HepG2 (cell line): ENCODE results near the gene LRRC34. TPM values are rescaled to one million over a fixed set of nuclear protein-coding genes. Genes with fewer than 3 reads are reported as not detected.

Experiments used
- ETV5 ChIP-seq: IDR thresholded peaks from 2 replicates; pipeline ENCODE4 v1.6.1; 2018; ENCODE audit warnings: missing biosample characterization, missing genetic modification reagents, inconsistent platforms, borderline replicate concordance
- FOXJ3 ChIP-seq: sonication (generic); formaldehyde crosslinking; IDR thresholded peaks from 2 replicates; pipeline ENCODE4 v1.4.0; 2020; ENCODE audit warnings: missing genetic modification reagents, mild to moderate bottlenecking, borderline replicate concordance
- FOXP1 ChIP-seq, 2 experiments: fragments of 450-650 bp in 1 of 2; IDR thresholded peaks; 2 replicates each; pipeline ENCODE4 v1.6.1; 2017 to 2018; ENCODE audit warnings: antibody characterized with exemption in 1 of 2
- HNF1A ChIP-seq, 2 experiments: sonication (generic) in 1 of 2; formaldehyde crosslinking in 1 of 2; IDR thresholded peaks; 2 replicates each; pipeline versions ENCODE4 v1.4.0 to v1.6.1; 2016 to 2020; ENCODE audit warnings: borderline replicate concordance in 1 of 2, low read depth in 1 of 2, mild to moderate bottlenecking in 1 of 2, missing genetic modification reagents in 1 of 2
- KLF11 ChIP-seq: IDR thresholded peaks from 2 replicates; pipeline ENCODE4 v1.6.1; 2016; ENCODE audit warnings: missing compliant biosample characterization
- MAF1 ChIP-seq: sonication (generic); formaldehyde crosslinking; IDR thresholded peaks from 2 replicates; pipeline ENCODE4 v1.5.0; 2020; ENCODE audit warnings: missing genetic modification reagents, borderline replicate concordance
- NKX3-1 ChIP-seq: sonication (generic); formaldehyde crosslinking; IDR thresholded peaks from 2 replicates; pipeline ENCODE4 v1.5.0; 2020; ENCODE audit warnings: missing genetic modification reagents
- REPIN1 ChIP-seq: sonication (generic); formaldehyde crosslinking; IDR thresholded peaks from 2 replicates; pipeline ENCODE4 v1.8.0; 2022; ENCODE audit warnings: missing genetic modification reagents, low read depth, mild to moderate bottlenecking, borderline replicate concordance
- SOX13 ChIP-seq, 3 experiments: fragments of 450-650 bp in 1 of 3; sonication (generic) in 1 of 3; formaldehyde crosslinking in 1 of 3; IDR thresholded peaks in 2 of 3; conservative IDR thresholded peaks in 1 of 3; 2 replicates each; pipeline versions ENCODE4 v1.5.0 to v1.6.1; 2016 to 2020; ENCODE audit warnings: antibody characterized with exemption in 1 of 3, mild to moderate bottlenecking in 1 of 3, missing compliant biosample characterization in 1 of 3, missing genetic modification reagents in 1 of 3, moderate library complexity in 1 of 3
- ZKSCAN8 ChIP-seq: IDR thresholded peaks from 2 replicates; pipeline ENCODE4 v1.6.1; 2016; ENCODE audit warnings: borderline replicate concordance, missing genetic modification reagents, missing compliant biosample characterization
- ZNF24 ChIP-seq: fragments of 450-650 bp; IDR thresholded peaks from 2 replicates; pipeline ENCODE4 v1.6.1; 2017; ENCODE audit warnings: antibody characterized with exemption, mild to moderate bottlenecking
- polyA plus RNA-seq, 8 experiments: library from polyadenylated mRNA; depleted of rRNA in 3 of 8; stranded (reverse) in 7 of 8; unstranded in 1 of 8; fragments of >200 nt; fragmentation: Illumina TruSeq in 4 of 8; extraction: Trizol in 4 of 8; gene quantifications; 2 replicates each; pipeline versions ENCODE4 v1.2.1 to v1.2.3, GENCODE V29; 2011 to 2016; ENCODE audit warnings: low read depth in 4 of 8, missing spikeins in 1 of 8, mixed read lengths in 1 of 8; ENCODE audit not compliant: insufficient read depth in 1 of 8
- total RNA-seq, 5 experiments: library from RNA; depleted of rRNA; stranded (reverse); fragments of >200 nt; fragmentation: Illumina TruSeq; extraction: Trizol; gene quantifications; 2 replicates each; pipeline ENCODE4 v1.2.3, GENCODE V29; 2016; ENCODE audit warnings: low read depth in 1 of 5
- TF ChIP-seq, protein P1 (sequence below), 2 experiments: fragments of 450-650 bp in 1 of 2; sonication (generic) in 1 of 2; formaldehyde crosslinking in 1 of 2; IDR thresholded peaks; 2 replicates each; pipeline versions ENCODE4 v1.6.1 to v1.8.0; 2016 to 2022; ENCODE audit warnings: antibody characterized with exemption in 1 of 2, mild to moderate bottlenecking in 1 of 2, missing genetic modification reagents in 1 of 2

The LRRC34 gene
- total and polyA plus RNA-seq, 2 of the 13 experiments (the other 11 are each of a cell fraction or from before 2014, with no cell fraction given), result not detected

- TF ChIP-seq, protein P1, sequence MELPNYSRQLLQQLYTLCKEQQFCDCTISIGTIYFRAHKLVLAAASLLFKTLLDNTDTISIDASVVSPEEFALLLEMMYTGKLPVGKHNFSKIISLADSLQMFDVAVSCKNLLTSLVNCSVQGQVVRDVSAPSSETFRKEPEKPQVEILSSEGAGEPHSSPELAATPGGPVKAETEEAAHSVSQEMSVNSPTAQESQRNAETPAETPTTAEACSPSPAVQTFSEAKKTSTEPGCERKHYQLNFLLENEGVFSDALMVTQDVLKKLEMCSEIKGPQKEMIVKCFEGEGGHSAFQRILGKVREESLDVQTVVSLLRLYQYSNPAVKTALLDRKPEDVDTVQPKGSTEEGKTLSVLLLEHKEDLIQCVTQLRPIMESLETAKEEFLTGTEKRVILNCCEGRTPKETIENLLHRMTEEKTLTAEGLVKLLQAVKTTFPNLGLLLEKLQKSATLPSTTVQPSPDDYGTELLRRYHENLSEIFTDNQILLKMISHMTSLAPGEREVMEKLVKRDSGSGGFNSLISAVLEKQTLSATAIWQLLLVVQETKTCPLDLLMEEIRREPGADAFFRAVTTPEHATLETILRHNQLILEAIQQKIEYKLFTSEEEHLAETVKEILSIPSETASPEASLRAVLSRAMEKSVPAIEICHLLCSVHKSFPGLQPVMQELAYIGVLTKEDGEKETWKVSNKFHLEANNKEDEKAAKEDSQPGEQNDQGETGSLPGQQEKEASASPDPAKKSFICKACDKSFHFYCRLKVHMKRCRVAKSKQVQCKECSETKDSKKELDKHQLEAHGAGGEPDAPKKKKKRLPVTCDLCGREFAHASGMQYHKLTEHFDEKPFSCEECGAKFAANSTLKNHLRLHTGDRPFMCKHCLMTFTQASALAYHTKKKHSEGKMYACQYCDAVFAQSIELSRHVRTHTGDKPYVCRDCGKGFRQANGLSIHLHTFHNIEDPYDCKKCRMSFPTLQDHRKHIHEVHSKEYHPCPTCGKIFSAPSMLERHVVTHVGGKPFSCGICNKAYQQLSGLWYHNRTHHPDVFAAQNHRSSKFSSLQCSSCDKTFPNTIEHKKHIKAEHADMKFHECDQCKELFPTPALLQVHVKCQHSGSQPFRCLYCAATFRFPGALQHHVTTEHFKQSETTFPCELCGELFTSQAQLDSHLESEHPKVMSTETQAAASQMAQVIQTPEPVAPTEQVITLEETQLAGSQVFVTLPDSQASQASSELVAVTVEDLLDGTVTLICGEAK (IDR thresholded peaks at IDR 0.05), result no peak
- TF ChIP-seq, protein P1 (CRISPR knock-in tag; IDR thresholded peaks at IDR 0.05), result peak; percentile 45; the same call in 1 of the 2 replicates
- TF ChIP-seq FOXP1 (IDR thresholded peaks at IDR 0.05) (no peak), FOXP1 (CRISPR knock-in tag; IDR thresholded peaks at IDR 0.05) (0 out of 2 replicates have a peak, but pooled peaks have one; percentile 8), ZKSCAN8 (CRISPR knock-in tag) (peak; percentile 34; the same call in 1 of the 2 replicates), KLF11 (CRISPR knock-in tag) (0 out of 2 replicates have a peak, but pooled peaks have one; percentile 39), ETV5 (CRISPR knock-in tag) (peak; percentile 28; the same call in 1 of the 2 replicates), SOX13 (IDR thresholded peaks at IDR 0.05) (no peak), SOX13 (CRISPR knock-in tag; conservative IDR thresholded peaks at IDR 0.05 in 1 of 2, IDR thresholded peaks at IDR 0.05 in 1 of 2) (no peak), REPIN1 (CRISPR knock-in tag) (peak; percentile 62; the same call in 1 of the 2 replicates), NKX3-1 (CRISPR knock-in tag) (0 out of 2 replicates have a peak, but pooled peaks have one; percentile 51), HNF1A (IDR thresholded peaks at IDR 0.05; ENCODE audit: low read depth) (peak; percentile 42; the same call in 1 of the 2 replicates), HNF1A (CRISPR knock-in tag; IDR thresholded peaks at IDR 0.05; ENCODE audit: borderline replicate concordance) (no peak), FOXJ3 (CRISPR knock-in tag) (peak; percentile 46; the same call in 1 of the 2 replicates), MAF1 (peak; percentile 81; the same call in 1 of the 2 replicates), ZNF24 (peak; percentile 98)
Observed at GRCh38 chr3:169771497-169772304, 41.0 kb downstream of the LRRC34 start (continued).
